Measurements from ENCODE around the gene CUEDC2.

Gene CUEDC2

DNA sequence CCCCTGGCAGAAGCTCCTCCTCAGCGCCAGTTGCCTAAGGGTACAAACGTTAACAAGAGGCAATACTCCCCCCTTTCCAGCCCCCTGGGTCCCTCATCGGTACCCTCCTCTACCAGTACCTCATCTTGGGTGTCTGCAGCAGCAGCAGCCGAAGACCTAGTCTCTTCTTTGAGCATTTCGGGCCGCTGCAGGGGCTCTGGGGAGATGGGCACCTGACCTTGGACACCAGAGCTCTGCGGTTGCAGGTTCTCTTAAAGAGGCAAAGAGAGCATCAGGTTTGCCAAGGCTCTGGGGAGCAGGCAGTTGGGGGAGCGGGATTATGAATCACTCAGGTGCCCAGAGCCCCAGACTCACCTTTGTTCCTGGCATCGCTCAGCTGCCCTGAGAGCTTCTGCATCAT, 8.2 kb downstream of the CUEDC2 start:
- no peak for DNase-seq

DNA sequence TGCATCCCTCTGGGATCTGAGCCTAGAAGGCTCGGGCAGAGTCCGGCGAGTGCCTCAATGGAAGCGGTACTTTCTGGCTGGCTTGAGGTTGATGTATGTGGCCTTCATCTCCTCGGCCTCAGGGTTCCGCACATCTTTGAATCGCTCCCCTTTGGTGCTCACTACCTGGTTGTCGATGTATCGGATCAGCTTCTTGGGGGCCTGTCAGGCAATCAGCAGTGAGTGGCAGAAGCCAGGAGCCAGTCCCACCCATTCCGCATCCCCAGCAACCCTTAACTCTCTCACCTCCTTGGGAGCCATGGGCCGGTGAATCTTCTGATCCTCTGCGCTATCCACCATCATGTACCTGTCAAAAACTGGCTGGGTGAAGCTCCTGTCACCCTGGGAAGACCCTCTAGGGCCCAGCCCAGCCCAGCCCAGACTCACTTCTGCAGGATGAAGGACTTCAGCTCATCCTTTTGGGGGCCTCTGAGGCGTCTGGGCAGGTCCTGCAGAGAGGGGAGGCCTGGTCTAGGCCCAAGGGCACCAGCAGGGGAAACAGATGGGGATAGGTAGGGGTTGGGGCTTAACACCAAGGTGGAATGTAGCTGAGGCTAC, 8.9 kb downstream of the CUEDC2 start:
- DNase-seq: no peak

DNA sequence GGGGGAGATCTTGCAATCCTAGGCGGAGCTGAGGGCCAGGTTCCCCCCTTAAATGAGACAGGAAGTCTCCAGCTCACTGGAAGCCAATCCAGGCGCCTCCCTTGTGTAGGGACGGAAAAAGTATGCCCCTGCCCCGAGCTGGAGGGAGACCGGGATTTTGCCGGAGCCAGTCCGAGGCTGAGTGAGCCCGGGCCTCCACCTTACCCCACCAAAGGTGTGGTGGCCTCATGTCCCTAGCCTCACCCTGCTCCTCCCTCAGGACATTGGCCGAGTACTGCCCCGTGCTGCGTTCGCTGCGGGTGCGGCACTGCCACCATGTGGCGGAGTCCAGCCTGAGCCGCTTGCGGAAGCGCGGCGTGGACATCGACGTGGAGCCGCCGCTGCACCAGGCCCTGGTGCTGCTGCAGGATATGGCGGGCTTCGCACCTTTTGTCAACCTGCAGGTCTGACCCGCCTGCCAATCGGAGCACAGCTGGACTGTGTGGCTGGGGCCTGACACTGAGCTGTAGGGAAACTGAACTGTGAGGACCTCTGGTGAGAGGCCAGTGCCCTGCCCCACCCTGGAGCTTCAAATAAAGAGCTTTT, 9.7 kb downstream of the CUEDC2 start:
- DNase-seq: peak; percentile 79

DNA sequence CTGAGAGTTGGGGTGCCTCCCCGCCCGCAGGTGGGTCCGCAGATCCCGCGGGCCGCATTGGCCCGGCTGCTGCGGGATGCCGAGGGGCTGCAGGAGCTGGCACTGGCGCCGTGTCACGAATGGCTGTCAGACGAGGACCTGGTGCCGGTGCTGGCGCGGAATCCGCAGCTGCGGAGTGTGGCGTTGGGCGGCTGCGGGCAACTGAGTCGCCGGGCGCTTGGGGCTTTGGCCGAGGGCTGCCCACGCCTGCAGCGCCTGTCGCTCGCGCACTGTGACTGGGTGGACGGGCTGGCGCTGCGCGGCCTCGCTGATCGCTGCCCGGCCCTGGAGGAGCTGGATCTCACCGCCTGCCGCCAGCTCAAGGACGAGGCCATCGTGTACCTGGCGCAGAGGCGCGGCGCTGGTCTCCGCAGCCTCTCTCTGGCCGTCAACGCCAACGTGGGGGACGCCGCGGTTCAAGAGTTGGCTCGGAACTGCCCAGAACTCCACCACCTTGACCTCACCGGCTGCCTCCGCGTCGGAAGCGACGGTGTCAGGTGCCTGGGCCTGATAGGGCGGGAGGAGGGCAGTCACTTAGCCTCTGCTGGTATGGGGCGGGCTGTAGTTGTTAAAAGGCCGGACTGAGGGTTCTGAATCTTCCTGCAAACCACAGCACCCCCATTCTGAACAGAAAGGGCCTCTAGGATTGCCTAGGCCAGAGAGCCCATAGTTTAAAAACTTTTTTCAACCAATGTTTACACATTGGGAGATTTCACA, 10.4 kb downstream of the CUEDC2 start:
- DNase-seq: peak; percentile 79

DNA sequence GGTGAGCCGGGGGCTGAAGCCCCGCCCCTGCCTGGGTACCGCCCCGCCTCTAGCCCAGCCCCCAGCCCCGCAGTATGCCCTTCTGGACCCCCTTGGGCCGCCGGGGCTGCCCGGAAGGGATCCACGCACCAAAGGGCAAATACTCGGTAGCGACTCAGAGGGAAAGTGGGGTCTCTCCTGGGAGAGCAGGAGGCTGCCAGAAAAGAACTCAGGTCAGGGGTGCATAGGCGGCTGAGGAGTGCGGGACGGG, 10.9 kb downstream of the CUEDC2 start:
- DNase-seq: no peak

DNA sequence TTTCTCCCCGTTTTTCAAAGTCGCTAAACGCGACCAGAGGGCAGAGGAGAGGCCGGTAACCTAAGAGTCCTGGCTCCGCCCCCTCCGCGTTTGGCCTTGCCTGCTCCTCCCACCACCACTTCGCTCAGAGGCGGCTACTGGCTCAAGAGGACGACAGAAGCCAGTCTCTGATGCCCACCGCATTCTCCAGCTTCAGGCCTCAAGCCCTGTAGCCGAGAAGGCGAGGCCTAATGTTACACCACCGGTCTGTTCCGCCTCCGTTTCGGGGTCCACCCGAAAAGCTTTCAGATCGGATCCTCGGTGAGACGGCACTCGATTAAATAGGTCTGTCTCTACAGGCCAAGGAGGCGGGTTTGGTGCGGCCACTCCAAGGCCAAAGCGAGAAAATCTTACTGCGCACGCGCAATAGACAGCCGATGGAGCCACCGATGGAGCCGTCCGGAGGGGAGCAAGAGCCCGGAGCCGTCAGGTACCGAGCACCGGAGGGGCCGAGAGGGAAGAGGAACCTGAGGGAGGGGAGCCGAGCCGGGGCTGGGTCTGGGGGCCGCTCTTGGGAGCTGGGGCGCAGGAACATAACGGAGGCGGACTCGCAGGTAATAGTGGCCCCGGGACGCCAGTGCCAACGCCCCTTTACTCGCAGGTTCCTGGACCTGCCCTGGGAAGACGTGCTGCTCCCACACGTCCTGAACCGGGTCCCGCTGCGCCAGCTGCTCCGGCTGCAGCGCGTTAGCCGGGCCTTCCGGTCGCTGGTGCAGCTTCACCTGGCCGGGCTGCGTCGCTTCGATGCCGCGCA, 11.5 kb downstream of the CUEDC2 start, which contains the start of gene FBXL15:
Gene FBXL15, plus strand, starts transcription at position 123 of the 793 bp plus-strand sequence. Its CDS starts 294 bp downstream, at position 417.
- DNase-seq: peak; percentile 98

DNA sequence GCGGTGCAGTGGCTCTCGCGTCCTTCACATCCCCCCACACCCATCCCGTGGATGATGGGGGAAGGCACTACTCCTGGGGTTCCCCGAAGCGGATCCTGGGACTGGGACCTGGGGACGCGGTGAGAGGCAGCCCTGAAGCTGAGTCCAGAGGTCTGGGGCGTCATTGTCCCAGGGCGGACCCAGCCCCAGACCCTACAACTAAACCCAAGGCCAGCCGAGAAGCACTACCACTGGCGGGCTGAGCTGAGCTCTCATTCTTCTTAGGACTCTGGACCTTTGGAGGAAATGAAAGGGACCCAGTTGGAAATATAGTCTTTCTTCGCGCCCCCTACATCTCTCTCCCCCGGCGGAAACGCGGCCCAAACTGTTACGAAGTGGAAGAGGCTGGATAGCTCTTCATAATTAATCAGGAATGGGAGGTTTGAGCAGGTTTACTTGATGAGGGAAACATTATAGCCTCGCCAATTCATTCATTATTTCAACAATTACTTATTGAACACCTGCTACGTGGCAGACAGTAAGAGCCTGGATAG, 12.1 kb downstream of the CUEDC2 start:
- no peak for DNase-seq

DNA sequence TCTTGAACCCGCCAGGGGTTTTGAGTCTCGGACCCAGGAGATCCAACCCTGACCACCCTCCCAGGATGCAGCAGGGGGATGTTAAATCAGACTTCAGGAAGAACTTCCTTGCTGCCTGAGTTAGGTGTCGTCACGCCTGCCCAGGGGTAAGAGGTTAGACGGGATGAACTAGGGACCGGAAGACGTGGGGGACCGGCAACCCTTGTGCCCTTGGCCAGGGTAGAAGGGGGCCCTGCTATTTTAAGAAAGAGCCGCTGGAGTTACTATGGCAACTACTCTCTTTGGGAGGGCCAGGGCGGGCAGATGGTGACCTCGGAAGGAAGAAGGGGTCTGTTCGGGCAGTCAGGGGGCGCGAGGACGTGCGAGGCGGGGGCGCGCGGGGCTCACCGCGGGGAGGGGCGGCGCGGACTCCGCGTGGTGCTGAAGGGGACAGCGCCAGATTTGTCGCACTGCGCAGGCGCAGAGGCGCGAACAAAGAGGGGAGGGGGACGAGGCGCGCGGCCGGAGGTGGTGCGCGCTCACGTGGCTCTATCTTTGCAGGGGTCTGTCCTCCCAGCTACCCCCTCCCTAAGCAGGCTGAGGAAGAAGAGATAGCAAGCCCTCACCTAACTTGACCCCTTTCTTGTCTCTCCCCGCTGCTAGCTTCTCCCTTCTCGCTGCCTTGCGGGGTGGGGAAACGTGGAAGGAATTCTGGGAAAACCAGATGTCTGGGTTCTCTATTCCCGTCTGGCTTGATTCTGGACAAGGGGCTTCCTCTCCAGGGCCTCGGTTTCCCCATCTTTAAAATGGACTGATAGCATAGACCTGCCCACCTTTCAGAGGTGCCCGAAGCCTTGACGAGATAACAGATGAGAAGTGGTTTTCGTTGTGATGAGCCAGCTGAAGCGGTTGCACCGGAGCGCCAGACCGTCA, 12.8 kb downstream of the CUEDC2 start:
- peak; percentile 57 for DNase-seq

DNA sequence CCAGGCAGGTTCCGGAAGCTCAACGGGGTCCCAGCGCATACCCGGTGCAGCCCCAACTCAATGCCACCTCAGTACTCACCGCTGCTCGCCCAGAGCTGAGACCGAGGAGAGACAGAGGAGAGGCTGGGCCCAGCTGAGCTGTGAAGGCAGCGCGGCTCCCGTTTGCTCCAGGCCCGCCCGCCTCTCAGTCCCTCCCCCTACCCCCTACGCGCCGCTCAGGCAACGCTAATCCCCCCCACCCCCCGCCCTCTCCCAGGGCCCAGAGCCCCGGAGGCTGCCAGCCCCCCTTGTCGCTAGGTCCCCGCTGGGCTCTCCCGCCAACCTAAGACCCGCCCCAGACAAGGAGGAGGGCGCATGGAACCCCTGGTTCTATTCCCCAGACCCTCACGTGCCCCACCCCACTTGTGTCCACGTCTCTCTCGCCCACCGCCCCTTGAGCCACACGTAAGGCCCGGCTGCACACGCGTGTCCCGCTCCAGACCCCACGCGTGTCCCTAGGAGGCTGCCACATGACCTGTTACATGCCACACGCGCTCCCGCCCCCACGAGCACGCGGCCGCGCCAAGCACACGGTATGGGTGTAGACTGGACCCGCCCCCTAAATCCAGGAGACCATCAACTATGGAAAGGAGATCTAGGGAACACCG, 13.6 kb downstream of the CUEDC2 start, which contains the start of gene PSD:
Gene PSD, minus strand, starts transcription at position 164 of the 647 bp plus-strand sequence. CDS start 1,747 bp downstream, outside the sequence.
- DNase-seq: no peak

DNA sequence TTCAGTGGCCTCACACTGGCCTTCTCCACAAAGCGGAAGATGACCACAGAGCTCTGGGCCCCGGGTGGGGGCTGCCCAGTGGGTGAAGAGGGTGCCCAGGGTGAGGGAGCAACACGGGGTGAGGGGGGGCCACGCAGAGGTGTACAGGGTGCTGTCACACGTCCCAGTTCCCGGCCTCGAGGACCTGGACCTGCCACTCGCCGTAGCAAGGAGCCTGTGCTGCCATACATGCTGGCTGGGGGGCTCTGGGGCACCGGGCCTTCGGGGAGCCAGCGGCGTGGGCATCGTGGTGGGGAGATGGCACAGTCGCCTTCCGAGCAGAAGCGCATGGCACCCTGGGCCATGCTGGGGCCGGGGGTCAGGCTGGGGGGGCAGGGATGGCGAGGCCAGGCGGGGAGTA, 15.7 kb downstream of the CUEDC2 start:
- no peak for DNase-seq

DNA sequence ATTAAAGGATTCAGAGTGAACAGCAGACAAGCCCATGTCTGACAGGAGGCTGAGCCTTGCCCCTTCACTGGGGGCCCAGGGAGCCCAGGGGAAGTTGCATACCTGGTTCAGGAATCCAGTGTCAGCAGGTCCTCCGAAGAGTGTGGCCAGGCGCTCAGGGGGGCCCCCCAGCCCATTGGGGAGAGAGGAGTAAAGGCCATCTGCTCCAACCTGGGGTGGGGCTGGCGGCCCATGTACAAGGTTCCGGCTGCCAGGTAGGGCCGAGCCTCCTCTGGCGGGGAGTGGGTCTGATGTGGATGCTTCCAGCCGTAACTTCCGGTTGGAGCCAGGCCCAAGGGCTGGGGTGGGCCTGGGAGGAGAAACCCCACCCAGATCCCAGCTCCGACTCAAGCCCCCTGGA, 16.1 kb downstream of the CUEDC2 start:
- no peak for DNase-seq

DNA sequence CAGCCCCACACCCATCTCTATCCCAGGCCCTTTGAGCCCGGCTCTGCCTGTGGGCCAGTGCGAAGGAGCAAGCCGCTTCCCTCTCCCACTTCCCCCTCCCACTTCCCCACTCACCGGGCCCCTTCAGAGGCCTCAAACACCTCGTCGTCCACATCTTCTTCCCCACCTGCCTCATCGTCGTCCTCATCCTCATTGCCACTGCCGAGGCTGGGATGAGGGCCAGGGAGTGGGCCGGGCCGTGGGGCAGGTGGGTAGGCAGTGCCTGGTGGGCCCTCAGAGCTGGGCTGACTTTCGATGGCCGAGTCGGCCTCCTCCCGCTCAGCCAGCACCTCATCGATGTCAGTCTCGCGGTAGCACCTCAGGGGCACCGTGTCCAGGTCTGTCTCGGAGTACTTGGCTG, 17.6 kb downstream of the CUEDC2 start:
- no peak for DNase-seq

DNA sequence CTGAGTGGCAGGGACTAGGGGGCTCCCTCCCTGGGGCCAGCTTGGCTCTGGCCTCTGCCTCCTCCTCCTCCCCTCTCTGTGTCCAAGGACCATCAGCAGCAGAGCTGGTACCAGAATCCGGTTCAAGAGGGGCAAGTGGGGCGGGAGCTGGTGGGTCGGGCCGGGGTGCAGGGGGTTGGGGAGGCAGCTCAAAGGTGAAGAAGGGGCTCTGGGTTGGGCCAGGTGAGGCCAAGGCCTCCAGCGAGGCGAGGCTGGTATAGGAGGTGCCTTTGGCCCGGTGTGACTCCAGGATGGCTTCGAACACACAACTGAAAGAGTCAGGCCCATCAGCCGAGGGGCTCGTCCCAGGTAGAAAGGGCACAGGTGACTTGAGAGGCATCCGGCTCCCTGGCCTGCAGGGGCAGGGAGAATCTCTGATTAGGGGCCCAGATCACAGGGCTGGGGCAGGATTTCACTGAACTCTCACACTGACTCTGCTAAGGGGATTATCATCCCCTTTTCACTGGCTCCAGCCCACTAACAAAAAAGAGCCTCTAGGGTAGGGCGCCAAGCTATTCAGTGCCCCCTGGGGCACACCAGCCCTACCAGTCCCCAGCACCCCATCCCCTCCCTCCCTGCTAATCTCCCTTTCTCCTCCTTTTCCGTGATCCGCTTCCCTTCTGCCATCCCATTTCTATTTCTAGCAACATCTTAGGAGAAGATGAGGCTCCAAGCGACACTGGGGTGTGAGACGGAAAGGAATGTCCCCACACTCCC, 18.4 kb downstream of the CUEDC2 start:
- no peak for DNase-seq

DNA sequence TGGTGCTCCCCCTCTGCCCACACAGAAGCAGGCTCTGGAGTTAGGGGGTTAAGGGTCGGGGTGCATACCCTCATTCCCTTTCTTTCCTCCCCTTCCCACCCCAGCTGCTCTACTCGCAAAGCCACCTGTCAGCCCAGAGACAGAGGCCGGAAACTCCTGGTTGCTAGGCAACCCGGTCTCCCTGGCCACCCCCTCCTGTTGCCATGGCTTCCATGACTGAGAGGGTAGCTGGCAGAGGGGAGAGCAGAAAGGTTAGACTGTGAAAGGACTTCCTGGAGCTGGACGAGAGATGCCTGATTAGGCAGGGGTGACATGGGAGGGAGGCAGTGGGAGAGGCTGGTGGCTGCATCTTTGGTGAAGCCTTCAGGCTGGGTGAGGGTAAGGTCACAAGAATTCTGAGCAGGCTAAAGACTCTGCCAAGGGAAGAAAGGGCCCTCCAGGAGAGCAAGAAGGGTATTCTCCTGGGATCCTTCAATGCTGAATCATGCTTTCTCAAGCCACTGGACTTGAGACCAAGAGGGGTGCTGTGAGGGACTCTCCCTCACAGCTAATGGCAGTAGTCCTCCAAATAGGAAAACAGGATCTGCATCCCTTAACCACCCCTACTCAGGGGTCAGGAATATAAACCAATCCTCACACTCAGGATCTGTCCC, 19.2 kb downstream of the CUEDC2 start:
- no peak for DNase-seq

DNA sequence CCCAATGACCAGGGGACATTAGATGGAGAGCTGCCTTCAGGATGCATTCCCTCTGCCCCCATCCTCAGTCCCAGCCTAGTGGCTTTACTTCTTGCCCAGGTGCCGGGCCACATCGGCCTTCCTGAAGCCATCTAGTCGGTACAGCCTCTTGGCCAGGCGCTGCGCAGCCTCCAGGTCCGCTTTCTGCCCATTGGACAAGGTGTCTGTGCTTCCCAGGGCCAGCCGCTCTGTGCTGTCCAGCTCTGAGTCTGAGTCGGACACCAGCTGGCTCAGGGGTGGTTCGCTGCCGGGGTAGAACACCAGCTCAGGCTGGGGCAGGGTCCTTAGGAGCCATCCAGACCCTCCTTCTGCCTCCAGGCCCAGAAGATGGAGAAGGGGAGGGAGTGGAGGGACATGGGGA, 20.1 kb downstream of the CUEDC2 start:
- DNase-seq: no peak

DNA sequence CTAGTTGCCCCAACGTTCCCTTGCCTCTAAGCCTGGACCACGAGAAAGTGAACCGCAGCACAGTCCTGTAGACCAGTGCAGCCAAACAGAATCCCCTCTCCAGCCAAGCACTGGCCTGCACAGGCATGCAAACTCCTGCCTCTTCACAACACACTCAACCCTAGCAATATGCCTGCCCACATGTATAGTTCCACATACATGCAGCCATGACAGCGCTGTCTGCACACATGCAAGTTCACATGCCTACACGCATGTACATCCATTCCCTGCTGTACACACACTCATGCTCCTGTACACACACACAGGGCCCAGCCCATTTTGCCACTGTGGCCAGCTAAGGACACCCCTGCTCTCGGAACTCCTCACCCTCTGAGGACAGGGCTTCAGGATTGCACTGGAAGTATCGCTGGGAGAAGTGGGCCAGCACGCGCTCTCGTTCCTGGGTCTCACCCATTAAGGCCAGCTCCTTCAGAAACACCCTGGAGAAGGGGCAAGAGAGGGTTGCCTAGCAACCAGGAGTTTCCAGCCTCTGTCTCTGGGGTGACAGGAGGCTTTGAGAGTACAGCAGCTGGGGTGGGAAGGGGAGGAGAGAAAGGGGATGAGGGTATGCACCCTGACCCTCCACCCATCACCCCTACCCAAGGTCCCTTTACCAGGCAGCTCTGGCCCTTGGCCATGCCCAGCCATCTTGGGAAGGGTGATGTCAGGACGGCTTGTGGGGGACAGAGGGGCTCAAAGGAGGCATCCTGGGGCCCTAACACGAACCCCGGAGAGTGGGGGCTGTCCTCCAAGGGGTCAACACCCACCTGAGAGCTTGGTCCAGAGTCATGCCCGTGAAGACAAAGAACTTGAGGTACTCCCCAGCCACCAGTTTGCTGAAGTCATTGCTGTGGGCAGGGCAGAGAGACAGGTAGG, 20.8 kb downstream of the CUEDC2 start:
- no peak for DNase-seq

DNA sequence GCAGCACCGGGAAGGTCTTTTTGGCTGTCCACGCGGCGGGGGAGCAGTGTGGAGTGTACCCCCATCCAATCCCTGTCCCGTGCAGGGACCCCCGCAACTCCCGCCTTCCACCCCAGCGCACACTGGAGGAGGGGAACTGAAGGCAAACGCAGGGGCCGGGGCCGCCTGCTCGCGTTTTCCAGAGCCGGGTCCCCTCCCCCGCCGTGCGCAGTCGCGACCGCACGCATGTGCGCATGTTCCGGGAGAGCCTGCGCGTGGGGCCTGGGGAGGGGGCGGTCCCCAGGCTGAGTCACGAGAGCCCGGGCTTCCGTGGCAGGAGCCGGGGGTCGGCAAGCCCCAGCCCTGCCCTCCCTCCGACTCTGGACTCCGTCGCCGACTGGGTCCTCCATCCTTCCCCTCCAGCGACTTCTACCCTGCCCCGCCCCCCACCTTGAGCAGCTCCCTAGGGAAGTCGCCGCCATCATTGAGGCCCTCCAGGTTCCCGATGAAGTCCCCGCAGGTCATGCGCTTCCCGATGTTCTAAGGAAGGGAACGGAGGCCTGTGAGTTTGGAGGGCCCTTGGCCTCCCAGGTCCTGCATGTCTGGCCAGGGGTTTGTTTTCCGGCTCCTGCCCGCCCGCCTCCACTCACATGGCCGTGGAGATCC, 21.8 kb downstream of the CUEDC2 start:
- DNase-seq: no peak

DNA sequence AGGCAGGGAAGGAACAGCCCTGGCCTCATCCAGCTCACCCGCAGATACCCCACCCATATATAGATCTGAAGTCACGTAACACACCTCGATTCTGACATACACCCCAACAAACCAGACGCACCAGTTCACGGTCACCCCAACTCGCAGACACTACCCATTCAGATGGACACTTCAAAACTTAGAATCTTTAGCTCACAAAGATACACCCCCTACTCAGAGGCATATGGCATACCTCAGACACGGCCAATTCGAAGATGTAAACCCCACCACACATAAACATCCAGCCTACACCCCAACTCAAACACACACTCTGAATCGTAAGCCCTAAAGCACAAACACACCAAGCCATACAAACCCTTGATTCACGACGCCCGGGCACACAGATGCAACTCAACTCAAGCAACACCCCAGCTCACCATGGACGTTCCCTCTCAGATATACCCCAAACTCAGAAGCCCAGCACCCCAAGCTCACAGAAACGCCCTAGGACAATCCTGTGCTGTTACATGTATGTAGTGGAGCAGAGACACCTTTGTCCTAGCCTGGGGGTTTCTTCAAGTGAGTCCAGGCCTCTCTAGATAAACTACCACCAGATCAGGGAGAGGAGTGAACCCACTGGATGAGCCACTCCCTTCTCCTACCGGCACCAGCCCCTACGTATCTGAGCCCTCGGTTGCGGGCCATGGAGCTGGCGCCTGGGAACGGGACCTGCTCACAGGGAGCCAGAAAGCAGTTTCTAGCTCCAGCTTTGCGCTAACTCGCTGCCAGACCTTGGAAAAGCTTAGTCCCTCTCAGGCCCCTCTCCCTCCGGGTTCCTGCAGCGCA, 22.6 kb downstream of the CUEDC2 start:
- no peak for DNase-seq
